Measurements from ENCODE around the gene MAP2K3. TPM values are rescaled to one million over a fixed set of nuclear protein-coding genes. Genes with fewer than 3 reads are reported as not detected.

MAP2K3 gene
- total and polyA plus RNA-seq, 10 of the 15 experiments (the other 5 are each of a cell fraction or from before 2014, with no cell fraction given), result 0.71 to 39.4 (median 18.6) TPM

GRCh38 chr17:21287703-21288449, 3.4 kb downstream of the MAP2K3 start (continued):
- TF ChIP-seq PAX5 (IDR thresholded peaks at IDR 0.05; ENCODE audit: borderline replicate concordance, low read depth, low read length) (0 out of 2 replicates have a peak, but pooled peaks have one; percentile 57), JUNB (IDR thresholded peaks at IDR 0.05) (peak; percentile 61), EZH2 (IDR thresholded peaks at IDR 0.05; ENCODE audit: borderline replicate concordance, control insufficient read depth, low read depth, low read length) (no peak), SMAD5 (IDR thresholded peaks at IDR 0.05; ENCODE audit: low read depth) (no peak), USF2 (IDR thresholded peaks at IDR 0.05; ENCODE audit: borderline replicate concordance, low read depth, low read length) (no peak), ATF7 (IDR thresholded peaks at IDR 0.05; ENCODE audit: low read depth) (peak; percentile 75), BACH1 (IDR thresholded peaks at IDR 0.05; ENCODE audit: borderline replicate concordance) (peak; percentile 97; the same call in 1 of the 2 replicates), ZNF622 (IDR thresholded peaks at IDR 0.05) (no peak), IKZF2 (IDR thresholded peaks at IDR 0.05) (peak; percentile 58 to 83), IRF5 (IDR thresholded peaks at IDR 0.05; ENCODE audit: borderline replicate concordance) (no peak), SRF (IDR thresholded peaks at IDR 0.05; ENCODE audit: low read depth in 2 of 2, low read length in 2 of 2) (0 out of 4 replicates have a peak, but pooled peaks have one; percentile 18 to 50), MYC (IDR thresholded peaks at IDR 0.05; ENCODE audit: insufficient read depth, insufficient read length, insufficient replicate concordance, low read length, severe bottlenecking) (no peak), RCOR1 (conservative IDR thresholded peaks at IDR 0.05; ENCODE audit: low read depth, low read length) (no peak), RB1 (IDR thresholded peaks at IDR 0.05; ENCODE audit: borderline replicate concordance) (no peak), ZNF207 (IDR thresholded peaks at IDR 0.05; ENCODE audit: borderline replicate concordance) (no peak), DPF2 (IDR thresholded peaks at IDR 0.05) (peak; percentile 94), FOS (IDR thresholded peaks at IDR 0.05; ENCODE audit: borderline replicate concordance, extremely low read depth, insufficient read length) (no peak), ZNF274 (IDR thresholded peaks at IDR 0.05; ENCODE audit: insufficient read depth, insufficient read length) (no peak), RUNX3 (IDR thresholded peaks at IDR 0.05; ENCODE audit: low read length) (peak; percentile 35; the same call in 1 of the 2 replicates), YBX1 (IDR thresholded peaks at IDR 0.05) (no peak), RBBP5 (conservative IDR thresholded peaks at IDR 0.05) (no peak), TBL1XR1 (IDR thresholded peaks at IDR 0.05; ENCODE audit: low read depth, low read length) (peak; percentile 38; the same call in 1 of the 2 replicates), SP1 (IDR thresholded peaks at IDR 0.05; ENCODE audit: low read depth, low read length) (peak; percentile 82), TCF3 (IDR thresholded peaks at IDR 0.05; ENCODE audit: borderline replicate concordance, insufficient read depth, low read depth, low read length) (peak; percentile 55; the same call in 1 of the 2 replicates), GATAD2B (conservative IDR thresholded peaks at IDR 0.05; ENCODE audit: low read depth) (peak; percentile 93)
- TF ChIP-seq, protein P1, sequence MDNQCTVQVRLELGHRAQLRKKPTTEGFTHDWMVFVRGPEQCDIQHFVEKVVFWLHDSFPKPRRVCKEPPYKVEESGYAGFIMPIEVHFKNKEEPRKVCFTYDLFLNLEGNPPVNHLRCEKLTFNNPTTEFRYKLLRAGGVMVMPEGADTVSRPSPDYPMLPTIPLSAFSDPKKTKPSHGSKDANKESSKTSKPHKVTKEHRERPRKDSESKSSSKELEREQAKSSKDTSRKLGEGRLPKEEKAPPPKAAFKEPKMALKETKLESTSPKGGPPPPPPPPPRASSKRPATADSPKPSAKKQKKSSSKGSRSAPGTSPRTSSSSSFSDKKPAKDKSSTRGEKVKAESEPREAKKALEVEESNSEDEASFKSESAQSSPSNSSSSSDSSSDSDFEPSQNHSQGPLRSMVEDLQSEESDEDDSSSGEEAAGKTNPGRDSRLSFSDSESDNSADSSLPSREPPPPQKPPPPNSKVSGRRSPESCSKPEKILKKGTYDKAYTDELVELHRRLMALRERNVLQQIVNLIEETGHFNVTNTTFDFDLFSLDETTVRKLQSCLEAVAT (IDR thresholded peaks at IDR 0.05), result no peak
- TF ChIP-seq, protein P2, sequence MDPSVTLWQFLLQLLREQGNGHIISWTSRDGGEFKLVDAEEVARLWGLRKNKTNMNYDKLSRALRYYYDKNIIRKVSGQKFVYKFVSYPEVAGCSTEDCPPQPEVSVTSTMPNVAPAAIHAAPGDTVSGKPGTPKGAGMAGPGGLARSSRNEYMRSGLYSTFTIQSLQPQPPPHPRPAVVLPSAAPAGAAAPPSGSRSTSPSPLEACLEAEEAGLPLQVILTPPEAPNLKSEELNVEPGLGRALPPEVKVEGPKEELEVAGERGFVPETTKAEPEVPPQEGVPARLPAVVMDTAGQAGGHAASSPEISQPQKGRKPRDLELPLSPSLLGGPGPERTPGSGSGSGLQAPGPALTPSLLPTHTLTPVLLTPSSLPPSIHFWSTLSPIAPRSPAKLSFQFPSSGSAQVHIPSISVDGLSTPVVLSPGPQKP (IDR thresholded peaks at IDR 0.05; ENCODE audit: low read depth, low read length), result peak; percentile 46; the same call in 1 of the 2 replicates
